ENCODE measurements around the gene UBQLN2. TPM values are rescaled to one million over a fixed set of nuclear protein-coding genes. Genes with fewer than 3 reads are reported as not detected.
"Not testable (repeated sequence)": the region's sequence is repeated elsewhere in the genome, so short reads cannot be mapped to it uniquely, and the experiment has no call there.

The UBQLN2 gene
- 3.3 and 3.8 TPM in 2 replicates for total RNA-seq

DNA sequence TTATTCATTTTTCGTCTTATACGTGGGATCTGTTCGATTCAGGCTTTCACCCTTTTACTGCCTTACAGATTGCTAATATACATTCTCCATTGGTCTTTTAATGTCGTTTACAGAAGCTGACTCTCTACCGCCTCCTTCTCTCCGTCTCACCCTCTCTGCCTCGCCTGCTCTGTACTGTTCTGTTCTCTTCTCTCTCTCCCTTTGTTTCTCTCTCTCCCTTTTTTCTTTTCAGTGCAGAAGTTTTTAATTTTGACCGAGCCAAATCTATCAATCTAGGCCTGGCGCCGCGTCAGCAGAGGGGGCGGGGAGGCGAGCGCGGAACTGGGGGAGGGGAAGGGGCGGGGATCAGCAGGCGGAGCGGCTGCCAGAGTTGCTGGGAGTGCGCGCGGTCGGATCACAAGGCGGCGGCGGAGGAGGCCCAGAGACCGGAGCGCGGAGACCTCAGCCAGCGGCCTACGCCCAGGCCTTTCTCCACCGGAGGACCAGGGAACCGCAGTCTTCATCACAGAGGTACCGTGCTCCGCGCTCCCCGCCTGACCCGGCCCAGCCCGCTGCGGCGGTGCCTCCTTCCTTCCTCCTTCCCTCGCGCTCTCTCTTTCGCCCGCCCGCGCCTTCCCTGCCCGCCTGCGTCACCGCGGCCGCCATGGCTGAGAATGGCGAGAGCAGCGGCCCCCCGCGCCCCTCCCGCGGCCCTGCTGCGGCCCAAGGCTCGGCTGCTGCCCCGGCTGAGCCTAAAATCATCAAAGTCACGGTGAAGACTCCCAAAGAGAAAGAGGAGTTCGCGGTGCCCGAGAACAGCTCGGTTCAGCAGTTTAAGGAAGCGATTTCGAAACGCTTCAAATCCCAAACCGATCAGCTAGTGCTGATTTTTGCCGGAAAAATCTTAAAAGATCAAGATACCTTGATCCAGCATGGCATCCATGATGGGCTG, at the start of gene UBQLN2:
Gene UBQLN2 (plus strand): TSS at position 397 of the 931 bp plus-strand sequence. CDS start 247 bp downstream, at position 644.
- DNase-seq (ENCODE audit: low read depth in 2 of 2), result peak; percentile 79 to 86

DNA sequence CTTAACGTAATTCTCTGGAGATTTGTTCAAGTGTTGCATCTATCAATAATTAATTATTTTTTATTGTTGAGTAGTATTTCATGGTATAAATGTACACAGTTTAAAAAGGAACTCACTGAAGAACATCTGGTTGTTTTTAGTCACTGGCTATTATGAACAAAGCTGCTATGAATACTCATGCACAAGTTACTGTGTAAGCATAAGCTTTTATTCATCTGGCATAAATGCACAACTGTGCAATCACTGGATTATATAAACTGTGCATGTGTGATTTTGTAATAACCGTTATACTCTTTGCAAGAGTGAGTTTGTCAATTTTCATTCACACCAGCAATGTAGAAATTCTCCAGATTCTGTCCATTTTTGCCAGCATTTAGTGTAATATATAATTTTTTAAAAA, 43.8 kb upstream of the UBQLN2 start:
- DNase-seq (ENCODE audit: low read depth in 2 of 2), result no peak

DNA sequence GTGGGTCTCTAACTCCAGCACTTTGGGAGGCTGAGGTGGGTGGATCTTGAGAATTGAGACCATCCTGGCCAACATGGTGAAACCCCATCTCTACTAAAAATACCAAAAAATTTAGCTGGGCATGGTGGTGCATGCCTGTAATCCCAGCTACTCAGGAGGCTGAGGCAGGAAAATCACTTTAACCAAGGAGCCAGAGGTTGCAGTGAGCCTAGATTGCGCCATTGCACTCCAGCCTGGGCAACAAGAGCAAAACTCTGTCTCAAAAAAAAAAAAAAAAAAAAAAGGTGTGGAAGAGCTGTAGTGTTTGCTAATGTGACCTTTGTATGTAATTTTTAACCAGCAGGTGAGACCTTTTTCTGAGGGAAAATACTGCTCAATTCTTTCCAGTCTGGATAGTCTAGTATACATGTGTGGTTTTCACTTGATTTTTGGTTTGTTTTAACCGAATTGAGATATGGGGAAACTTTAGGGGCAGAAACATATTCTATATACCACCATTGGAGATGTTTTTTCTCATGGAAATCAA, 33.9 kb upstream of the UBQLN2 start:
- not testable (repeated sequence) for DNase-seq (ENCODE audit: low read depth in 2 of 2)

DNA sequence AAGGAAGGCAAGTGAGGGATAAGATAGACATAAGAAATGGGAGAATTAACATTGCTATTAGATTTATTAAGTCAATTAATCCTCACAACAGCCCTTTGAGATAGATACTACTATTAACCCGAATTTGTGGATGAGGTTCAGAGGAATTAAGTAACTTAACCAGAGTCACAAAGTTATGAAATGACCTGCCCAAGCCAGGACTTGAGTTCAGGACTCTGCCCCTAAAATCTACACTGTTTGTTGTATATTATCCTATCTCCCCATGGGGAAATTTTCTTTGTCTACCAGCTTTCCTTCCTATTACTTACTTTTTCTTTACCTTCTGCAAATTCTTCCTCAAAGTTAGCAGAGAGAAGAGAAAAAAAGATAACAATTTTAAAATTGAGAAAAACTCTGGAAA, 33.4 kb upstream of the UBQLN2 start:
- DNase-seq (ENCODE audit: low read depth in 2 of 2), result no peak

DNA sequence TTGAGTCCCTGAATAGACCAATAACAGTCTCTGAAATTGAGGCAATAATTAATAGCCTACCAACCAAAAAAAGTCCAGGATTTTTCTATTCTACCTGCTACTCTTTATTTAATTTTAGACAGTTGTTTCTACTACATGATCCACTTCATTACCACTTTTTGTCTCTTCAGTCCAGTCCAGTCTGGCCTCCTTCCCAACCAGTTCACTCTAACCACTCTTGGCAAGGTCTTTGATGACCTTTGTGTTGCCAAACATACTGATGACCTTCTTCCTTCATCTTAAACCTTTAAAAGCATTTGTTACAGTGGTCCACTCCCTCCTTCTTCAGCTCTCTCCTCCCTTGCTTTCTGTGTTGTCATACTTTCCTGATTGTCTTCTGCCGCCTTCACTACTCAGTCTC, 12.8 kb upstream of the UBQLN2 start:
- no peak for DNase-seq (ENCODE audit: low read depth in 2 of 2)

DNA sequence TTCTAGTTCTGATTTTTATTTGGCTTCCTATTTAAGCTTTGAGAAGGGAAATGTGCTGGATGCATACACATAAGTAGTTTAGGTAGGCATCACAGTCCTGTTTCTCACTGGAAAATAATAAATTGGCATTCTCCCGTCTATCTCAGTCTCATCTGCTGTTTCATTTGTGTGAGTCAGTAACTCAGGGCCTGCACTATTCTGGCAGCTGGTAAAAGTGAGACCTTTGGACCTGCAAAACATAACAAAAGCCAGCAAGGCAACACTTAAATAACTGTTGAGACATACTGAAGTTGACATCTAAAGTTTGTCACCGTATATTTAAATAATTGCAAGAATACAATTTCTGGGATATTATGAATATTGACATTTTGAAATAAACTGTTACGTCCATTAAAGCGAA, 8.6 kb upstream of the UBQLN2 start:
- DNase-seq (ENCODE audit: low read depth in 2 of 2), result no peak

DNA sequence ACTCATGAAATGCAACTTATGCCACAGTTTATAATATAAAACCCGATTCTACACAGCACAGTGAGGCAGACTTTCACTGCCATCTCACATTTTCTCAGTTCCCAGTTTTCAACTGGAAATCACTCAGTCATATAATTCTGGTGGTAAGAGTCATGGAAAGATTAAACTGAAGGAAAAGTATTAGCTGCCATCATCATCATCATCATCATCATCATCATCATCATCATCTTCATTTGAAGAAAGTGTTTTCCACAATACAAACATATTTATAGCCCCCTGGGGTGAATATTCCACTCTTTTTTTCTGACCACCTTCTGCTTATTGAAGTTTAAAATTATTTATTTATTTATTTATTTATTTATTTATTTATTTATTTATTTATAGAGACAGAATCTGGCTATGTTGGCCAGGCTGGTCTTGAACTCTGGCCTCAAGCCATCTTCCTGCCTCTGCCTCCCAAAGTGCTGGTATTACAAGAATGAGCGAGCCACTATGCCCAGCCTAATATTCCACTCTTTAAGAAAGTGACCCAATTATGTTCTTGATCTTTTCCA, 6.0 kb upstream of the UBQLN2 start:
- no peak for DNase-seq (ENCODE audit: low read depth in 2 of 2)

DNA sequence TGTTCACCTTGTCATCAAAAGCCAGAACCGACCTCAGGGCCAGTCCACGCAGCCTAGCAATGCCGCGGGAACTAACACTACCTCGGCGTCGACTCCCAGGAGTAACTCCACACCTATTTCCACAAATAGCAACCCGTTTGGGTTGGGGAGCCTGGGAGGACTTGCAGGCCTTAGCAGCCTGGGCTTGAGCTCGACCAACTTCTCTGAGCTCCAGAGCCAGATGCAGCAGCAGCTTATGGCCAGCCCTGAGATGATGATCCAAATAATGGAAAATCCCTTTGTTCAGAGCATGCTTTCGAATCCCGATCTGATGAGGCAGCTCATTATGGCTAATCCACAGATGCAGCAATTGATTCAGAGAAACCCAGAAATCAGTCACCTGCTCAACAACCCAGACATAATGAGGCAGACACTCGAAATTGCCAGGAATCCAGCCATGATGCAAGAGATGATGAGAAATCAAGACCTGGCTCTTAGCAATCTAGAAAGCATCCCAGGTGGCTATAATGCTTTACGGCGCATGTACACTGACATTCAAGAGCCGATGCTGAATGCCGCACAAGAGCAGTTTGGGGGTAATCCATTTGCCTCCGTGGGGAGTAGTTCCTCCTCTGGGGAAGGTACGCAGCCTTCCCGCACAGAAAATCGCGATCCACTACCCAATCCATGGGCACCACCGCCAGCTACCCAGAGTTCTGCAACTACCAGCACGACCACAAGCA, 898 bp downstream of the UBQLN2 start:
- peak; percentile 40 to 44 for DNase-seq (ENCODE audit: low read depth in 2 of 2)

DNA sequence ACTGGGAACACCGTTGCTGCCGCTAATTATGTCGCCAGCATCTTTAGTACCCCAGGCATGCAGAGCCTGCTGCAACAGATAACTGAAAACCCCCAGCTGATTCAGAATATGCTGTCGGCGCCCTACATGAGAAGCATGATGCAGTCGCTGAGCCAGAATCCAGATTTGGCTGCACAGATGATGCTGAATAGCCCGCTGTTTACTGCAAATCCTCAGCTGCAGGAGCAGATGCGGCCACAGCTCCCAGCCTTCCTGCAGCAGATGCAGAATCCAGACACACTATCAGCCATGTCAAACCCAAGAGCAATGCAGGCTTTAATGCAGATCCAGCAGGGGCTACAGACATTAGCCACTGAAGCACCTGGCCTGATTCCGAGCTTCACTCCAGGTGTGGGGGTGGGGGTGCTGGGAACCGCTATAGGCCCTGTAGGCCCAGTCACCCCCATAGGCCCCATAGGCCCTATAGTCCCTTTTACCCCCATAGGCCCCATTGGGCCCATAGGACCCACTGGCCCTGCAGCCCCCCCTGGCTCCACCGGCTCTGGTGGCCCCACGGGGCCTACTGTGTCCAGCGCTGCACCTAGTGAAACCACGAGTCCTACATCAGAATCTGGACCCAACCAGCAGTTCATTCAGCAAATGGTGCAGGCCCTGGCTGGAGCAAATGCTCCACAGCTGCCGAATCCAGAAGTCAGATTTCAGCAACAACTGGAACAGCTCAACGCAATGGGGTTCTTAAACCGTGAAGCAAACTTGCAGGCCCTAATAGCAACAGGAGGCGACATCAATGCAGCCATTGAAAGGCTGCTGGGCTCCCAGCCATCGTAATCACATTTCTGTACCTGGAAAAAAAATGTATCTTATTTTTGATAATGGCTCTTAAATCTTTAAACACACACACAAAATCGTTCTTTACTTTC, 1.8 kb downstream of the UBQLN2 start:
- DNase-seq (ENCODE audit: low read depth in 2 of 2), result no peak

DNA sequence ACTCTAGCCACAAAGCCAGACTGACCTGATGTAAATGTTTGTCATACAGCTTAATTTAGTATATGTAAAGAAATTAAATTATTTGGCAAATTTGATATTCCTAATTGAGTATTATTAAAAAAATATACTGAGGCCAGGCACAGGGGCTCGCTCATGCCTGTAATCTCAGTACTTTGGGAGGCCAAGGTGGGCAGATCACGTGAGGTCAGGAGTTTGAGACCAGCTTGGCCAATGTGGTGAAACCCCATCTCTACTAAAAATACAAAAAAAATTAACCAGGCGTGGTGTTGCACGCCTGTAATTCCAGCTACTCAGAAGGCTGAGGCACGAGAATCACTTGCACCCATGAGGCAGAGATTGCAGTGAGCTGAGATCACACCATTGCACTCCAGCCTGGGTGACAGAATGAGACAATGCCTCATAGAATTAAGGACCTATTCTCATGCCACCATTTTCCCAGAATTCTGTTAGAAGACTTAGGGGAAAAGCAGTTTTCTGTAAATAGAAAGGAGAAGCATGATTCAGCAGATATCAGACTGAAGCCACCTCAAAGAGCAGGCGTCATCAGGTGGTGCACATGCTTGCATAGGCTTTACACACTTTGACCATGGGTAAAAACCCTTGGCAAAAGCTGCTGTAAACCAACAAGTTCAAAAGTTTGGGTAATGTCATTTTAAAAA, 6.1 kb downstream of the UBQLN2 start:
- DNase-seq (ENCODE audit: low read depth in 2 of 2), result no peak

DNA sequence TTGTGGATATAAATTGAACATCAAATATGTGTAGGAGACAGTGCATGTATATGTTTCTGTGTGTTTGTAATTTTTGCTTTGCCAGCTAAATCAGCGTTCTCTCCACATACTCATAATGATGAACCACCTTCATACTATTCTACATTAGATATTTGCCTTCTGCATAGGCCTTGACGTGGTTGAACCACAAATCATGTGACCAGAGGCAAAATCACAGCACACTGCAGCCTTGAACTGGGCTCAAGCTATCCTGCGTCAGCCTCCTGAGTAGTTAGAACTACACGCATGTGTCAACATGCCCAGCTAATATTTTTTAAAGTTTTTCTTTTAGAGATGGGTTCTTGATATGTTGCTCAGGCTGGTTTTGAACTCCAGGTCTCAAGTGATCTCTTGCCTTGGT, 9.5 kb downstream of the UBQLN2 start:
- DNase-seq (ENCODE audit: low read depth in 2 of 2), result no peak

DNA sequence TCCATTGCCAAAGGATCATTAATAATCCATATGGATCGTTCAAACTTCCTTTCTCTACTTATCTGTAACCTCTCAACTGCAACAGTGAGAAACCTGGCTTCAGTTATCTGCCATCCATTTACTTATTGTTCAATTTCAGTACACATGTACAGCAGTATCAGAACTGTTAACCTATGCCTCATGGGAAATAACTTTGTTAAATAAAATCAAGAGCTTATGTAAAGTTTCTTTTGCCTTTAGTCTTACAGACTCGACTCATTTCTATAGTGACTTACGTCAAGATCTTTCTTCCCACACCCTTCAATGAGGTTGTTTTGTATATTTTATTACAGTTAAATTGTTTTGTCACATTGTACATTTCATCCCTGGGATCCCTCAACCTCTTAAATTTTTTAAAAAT, 11.4 kb downstream of the UBQLN2 start:
- no peak for DNase-seq (ENCODE audit: low read depth in 2 of 2)

DNA sequence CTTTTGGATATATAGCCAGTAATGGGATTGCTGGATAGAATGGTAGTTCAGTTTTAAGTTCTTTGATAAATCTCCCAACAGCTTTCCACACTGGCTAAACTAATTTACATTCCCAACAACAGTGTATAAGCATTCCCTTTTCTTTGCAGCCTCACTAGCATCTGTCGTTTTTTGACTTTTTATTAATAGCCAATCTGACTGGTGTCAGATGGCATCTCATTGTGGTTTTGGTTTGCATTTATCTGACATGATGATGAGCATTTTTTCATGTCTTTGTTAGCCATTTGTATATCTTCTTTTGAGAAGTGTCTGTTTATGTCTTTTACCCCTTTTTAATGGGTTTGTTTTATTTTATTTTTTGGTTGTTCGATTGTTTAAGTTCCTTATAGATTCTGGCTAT, 13.3 kb downstream of the UBQLN2 start:
- DNase-seq (ENCODE audit: low read depth in 2 of 2), result no peak

DNA sequence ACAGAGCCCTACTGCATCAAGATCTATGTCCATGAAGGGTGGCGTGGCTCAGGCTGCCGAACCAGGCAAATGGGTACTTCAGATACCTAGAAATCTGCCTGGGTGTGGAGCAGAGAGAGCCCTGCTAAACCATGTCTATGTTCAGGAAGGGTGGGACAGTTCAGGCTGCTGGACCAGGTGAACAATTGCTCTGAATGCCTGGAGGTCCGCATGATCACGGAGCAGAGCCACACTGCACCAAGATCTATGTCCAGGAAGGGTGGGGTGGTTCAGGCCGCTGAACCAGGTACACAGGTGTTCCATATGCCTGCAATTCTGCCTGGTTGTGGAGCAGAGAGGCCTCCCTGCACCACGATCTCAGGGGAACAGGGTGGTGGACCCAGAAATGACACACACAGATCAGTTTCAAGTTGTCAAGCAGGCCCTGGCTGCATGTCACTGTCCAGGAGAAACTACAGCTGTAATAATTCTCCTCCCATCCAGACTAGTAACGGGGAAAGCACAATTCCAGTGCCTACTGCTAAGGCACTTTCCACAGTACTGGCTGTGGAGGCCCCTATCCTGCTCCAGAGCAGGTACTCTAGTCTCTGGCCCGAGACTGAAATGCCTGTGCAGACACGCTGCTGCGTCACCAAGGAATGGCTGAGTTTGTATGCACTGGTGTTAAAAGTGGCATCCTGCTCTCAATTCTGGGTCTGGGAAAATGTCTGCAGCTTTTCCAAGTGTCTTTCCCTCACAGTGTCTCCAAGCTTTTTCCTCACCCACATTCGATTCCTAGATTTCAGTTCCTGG, 25.2 kb downstream of the UBQLN2 start:
- DNase-seq (ENCODE audit: low read depth in 2 of 2), result no peak

DNA sequence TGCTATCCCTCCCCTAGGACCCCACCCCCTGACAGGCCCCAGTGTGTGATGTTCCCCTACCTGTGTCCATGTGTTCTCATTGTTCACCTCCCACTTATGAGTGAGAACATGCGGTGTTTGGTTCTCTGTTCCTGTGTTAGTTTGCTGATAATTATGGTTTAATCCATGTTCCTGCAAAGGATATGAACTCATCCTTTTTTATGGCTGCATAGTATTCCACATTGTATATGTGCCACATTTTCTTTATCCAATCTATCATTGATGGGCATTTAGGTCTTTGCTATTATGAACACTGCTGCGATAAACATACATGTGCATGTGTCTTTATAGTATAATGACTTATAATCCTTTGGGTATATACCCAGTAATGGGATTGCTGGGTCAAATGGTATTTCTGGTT, 28.4 kb downstream of the UBQLN2 start:
- not testable (repeated sequence) for DNase-seq (ENCODE audit: low read depth in 2 of 2)

DNA sequence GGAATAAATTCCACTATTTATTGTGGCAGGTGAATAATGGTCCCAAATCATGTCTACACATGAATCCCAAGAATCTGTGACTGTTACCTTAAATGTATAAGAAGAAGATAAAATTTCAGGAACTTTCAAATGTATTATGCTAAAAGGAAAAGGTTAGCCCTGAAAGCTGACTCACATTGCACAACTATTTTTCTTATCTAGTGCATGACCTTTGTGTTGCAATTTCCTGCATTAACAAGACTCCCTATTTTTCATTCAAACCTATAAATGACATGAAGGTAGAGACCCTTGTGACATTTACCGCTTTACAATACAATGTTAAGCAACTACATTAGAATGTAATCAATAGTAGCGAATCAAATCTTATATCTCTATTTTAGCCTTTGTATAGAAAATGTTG, 36.7 kb downstream of the UBQLN2 start:
- DNase-seq (ENCODE audit: low read depth in 2 of 2), result peak; percentile 2 to 13

DNA sequence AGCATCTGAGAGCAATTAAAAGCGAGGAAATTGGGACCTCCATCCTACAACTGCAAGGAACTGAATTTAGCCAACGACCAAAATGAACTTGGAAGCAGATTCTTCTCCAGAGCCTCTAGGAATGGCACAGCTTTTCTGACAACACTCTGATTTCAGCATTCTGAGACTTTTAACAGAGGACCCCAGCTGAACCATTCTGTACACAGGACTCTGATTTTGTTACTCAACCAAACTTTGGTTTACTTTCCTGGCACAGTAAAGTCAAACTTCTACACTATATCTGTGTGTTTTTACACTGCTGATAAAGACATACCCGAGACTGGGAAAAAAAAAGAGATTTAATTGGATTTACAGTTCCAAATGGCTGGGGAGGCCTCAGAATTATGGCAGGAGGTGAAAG, 37.6 kb downstream of the UBQLN2 start:
- DNase-seq (ENCODE audit: low read depth in 2 of 2), result no peak

DNA sequence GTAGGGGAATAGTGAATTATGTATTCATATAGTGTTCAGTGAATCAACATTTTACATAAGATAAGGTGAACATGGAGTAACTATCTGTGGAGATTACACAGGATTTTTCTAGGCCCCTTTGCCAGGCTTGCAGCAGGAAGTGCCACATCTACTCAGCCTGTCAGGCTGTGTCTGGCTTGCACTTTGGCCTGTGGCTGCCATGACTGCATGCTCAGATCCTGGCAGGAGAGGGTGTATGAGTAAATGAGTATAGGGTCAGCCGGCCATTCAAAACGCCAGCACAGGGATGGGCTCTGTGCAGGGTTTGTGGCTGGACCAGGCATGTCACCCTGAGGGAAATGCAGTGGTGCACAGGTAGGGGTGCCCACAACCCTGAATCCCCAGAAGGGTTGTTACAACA, 51.9 kb downstream of the UBQLN2 start:
- no peak for DNase-seq (ENCODE audit: low read depth in 2 of 2)

Measured in lung microvascular endothelial cell (primary cell).